Sciatic nerve (tissue), 2 donors: ENCODE measurements around the gene TSPAN14. TPM values are rescaled to one million over a fixed set of nuclear protein-coding genes. Genes with fewer than 3 reads are reported as not detected.

Experiments
- ATAC-seq: fragments of 200-7000 bp; cut with Tn5 transposase; one replicate; pipeline ENCODE4 v1.9.1; 2020; ENCODE audit warnings: mild to moderate bottlenecking, moderate library complexity
- DNase-seq: peaks from one replicate; pipeline ENCODE4 v3.0.0-alpha.2; 2020; ENCODE audit warnings: low spot score
- intact Hi-C: fragments of 100-400 bp; cut with DNase I; formaldehyde crosslinking; loops from one replicate; pipeline ENCODE4 v1.14.2; 2022
- total RNA-seq: library from RNA; stranded (reverse); fragmentation: NEBNext Ultra II Directional; extraction: Animal tissue kit (Norgen Biotek cat#: 25700); gene quantifications from one replicate; pipeline ENCODE4 v1.2.1, GENCODE V29; 2021
- donor health status: DM: no; HTN: no; CAD: no.
- donor health status: DM: no; HTN: no; CAD: no.

The TSPAN14 gene
- total RNA-seq, 1 donor from 2014 or later: 103 TPM

- ATAC-seq: no peak
- intact Hi-C loops: no loop called here
Observed at GRCh38 chr10:80452640-80453039, 1.5 kb upstream of the TSPAN14 start.

DNA sequence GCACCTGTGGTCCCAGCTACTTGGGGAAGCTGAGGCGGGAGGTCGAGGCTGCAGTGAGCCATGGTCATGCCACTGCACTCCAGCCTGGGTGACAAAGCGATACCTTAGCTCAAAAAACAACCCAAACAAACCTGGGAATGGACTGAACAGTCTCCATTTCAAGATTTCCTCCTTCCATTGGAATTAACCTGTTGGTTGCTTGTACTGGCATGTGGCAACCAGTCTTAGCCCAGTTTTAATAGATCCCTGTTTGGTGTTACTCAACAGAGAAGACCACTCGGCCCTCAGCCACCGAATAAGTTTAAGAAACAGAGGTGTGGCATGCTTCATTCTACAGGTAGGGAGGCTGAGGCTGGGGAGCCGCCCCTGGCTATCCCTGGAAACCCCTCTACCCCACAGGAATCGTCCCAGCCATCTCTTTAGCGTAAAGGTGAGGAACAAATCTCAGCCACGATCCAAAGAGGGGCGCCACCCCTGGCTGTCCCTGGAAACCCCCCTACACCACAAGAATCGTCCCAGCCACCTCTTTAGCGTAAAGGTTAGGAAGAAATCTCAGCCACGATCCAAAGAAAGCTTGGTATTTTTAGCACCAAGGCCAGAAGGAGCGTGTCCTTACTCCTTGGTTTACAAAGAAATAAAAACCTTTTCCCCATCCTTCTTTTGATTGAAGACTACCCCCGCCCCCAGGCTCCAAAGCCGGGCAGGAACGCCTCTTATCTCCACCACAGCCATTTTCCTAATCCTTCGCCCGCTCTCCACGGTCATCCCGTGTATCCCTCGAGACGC is 861 bp upstream of the TSPAN14 start:
- no peak for ATAC-seq
- intact Hi-C loops: no loop called here
- no peak for DNase-seq

More at GRCh38 chr10:80452640-80453039, 1.5 kb upstream of the TSPAN14 start:
- no peak for DNase-seq

DNA sequence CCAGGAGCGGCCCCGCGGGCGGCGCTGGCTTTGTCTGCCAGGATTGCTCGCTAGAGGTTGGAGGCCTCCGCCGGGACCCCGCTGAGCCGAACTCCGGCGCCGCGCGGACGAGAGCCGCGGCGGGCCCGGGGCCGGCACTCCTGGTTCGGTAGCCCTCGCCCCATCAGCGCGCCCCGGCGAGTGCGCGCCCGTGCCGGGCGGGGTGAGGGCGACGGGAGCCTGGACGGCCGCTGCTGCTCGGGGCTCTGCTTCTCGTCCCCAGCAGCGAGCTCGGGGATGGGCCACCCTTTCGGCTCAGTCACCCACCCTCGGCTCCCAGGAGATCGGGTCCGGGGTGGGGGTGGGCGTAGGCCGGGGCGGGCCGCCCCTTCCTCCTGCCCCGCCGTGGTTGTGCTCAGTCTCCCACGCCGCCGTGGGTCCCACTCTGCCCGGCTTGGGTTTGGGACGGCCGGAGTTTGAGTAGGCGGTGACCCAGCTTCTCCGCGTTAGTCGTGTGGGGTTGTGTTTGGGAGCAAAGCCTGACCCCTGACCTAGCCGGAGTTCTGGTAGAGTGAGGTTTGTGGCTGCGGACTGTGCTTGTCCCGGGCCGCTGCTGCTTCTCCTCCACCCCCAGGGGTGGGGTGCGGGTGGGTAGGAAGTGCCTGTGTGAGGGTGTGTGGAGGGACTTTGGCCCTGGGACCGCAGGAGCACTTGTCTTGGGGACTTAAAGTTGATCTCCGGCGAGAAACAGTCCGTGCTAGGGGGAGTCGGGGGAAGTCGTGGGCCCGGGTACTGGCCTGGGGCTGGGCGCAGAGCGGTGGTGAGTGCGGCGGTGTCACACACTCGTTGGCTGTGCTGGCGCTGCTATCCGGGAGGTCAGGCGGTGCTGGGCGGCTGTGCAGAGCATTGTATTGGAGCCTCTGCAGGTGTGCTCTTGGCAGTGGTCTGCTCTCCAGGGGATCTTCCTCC is 677 bp downstream of the TSPAN14 start:
- intact Hi-C loops: no loop called here
- DNase-seq: peak; percentile 75
- ATAC-seq: peak; percentile 37

GRCh38 chr10:80455461-80456349 is 1.6 kb downstream of the TSPAN14 start:
- DNase-seq: no peak
- intact Hi-C loops: no loop called here
- ATAC-seq: no peak

DNA sequence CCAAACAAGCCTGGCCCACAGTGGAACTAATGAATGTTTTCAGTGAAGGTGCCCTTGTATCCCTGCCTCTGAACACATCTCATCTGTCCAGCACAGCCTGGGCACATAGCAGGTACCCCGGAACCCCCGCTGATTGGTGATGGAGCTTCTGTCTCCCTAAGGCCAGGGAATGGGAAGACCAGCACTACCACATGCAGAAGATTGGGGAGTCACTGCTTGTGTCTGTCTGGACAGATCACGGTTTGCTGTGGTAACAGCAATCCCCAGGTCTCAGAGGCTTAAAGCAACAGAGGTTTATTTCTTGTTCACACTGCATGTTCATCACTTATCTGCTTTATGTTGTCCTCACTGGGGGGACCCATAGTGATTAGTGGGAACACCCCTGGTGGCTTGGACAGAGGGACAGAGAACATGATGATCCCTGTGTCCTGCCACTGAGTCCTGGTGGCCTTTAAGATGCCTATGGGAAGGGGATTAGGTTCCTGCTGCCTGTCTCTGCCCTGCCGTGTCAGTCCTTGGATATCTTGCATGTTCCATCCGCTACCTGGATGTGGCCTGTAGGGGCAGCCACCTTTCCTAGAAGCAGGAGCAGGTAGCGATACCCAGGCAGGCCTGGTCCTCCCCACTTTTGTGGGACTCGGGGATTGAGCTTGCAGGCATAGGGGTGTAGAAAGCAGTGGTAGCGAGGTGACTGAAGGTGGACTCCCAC is 3.6 kb downstream of the TSPAN14 start:
- intact Hi-C loops: no loop called here
- DNase-seq: no peak
- no peak for ATAC-seq

DNA sequence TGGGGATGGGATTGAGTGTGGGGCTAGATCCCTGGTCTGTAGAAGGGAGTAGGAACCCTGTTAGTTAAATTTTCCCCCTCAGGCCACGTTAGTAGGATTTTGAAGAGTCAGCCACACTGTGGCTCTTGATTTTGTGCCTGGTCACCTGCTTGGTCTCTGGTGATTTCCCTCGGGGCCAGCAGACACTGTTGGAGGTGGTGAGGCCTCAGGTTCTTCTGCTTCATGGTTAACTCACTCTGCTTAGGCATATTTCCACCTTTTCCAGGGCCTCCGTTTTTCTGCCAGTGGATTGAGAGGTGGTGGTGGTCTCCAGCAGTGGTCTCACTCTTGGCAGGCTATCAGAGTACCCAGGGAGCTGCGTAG is 4.1 kb downstream of the TSPAN14 start:
- no peak for ATAC-seq
- no peak for DNase-seq
- intact Hi-C loops: no loop called here

- no peak for ATAC-seq
- intact Hi-C loops: no loop called here
- DNase-seq: no peak
Observed at GRCh38 chr10:80458638-80459037, 4.5 kb downstream of the TSPAN14 start.

- peak; percentile 75 for ATAC-seq
- intact Hi-C loops: no loop called here
Observed at GRCh38 chr10:80459047-80459865, 5.1 kb downstream of the TSPAN14 start.

DNA sequence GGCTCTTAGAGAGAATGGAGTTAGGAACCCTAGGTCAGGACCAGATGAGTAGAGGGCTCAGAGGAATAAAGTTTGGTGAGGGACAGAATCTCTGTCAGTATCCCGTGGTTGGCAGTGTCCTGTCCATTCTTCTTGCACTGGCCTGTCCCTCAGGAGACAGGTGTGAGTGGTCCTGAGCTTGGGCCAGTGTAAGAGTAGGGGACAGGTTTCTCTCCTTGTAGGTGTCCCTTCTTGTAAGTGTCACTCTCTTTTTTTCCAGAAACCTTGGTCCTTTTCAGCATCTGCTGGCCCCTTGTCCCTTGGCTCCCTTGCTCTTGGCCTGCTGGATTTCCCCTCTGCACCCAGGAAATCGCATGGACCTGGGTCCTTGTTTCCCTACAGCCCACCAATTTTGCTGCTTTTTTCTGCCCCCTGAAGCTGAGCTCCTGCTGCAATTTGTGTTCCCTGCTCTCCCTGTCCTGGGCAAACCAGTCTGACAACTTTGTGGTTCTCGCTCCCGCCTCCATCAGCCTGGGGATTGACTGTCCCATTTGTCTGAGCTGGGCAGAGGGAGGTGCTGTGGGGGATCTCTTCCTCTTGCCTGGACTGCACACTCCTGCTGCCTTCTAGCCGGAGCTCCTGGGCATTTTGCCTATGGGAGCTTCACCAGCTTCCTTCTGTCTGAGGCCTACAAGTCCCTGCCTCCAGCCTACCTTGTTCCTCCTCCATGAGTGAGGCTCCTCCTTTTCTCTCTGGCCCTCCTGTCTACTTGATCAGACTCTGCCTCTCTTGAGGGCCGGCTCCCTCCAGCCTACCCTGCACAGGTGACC is 6.5 kb downstream of the TSPAN14 start:
- intact Hi-C loops: loop anchor here (5.0 kb wide), 1 partner anchor 37 kb away; no protein-coding TSS in a partner anchor
- ATAC-seq: no peak
- peak; percentile 63 for DNase-seq

More at GRCh38 chr10:80459047-80459865, 5.1 kb downstream of the TSPAN14 start:
- DNase-seq: peak; percentile 83

GRCh38 chr10:80461208-80462183 is 7.4 kb downstream of the TSPAN14 start:
- DNase-seq (peak; percentile 54), ATAC-seq (no peak)
- intact Hi-C loops: loop anchor here (5.0 kb wide), 1 partner anchor 36 kb away; no protein-coding TSS in a partner anchor

- peak; percentile 62 for DNase-seq
- ATAC-seq: peak; percentile 52
Observed at GRCh38 chr10:80462299-80462980, 8.3 kb downstream of the TSPAN14 start.

GRCh38 chr10:80462981-80463741 is 9.1 kb downstream of the TSPAN14 start:
- intact Hi-C loops: loop anchor here (5.0 kb wide), 1 partner anchor 34 kb away; no protein-coding TSS in a partner anchor
- ATAC-seq: no peak
- DNase-seq: peak; percentile 38

More at GRCh38 chr10:80462299-80462980, 8.3 kb downstream of the TSPAN14 start:
- intact Hi-C loops: loop anchor here (5.0 kb wide), 1 partner anchor 35 kb away; no protein-coding TSS in a partner anchor

- intact Hi-C loops: loop anchor here (5.0 kb wide), 1 partner anchor 33 kb away; no protein-coding TSS in a partner anchor
- DNase-seq: peak; percentile 54
- ATAC-seq: no peak
Observed at GRCh38 chr10:80463868-80464267, 9.8 kb downstream of the TSPAN14 start.
